EL (cell line): ENCODE results near the gene RCAN2.

ENCODE experiments used
- DNase-seq: peaks from one replicate; pipeline ENCODE4 v3.0.0-alpha.2; 2016

The RCAN2 gene

DNA sequence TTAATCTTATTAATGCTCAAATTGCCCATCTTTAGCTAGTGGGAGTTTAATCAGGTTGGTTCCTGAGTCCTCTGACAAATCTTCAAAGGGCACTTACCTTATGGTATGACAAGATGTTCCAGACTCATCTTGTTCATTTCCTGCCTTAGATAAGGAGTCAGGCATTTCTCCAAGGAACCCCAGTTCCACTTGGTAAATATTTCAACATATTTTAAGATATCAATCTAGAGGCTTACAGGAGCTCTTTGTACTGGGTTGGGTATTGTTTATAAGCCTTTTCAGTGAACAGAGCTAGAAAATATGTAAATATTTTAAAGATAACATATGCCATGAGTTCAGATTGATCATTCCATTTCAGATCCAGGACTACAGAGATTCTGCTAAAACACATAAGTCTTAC, 159.8 kb downstream of the RCAN2 start:
- no peak for DNase-seq

GRCh38 chr6:46329568-46329967, 161.7 kb downstream of the RCAN2 start:
- no peak for DNase-seq

GRCh38 chr6:46327779-46328178, 163.5 kb downstream of the RCAN2 start:
- DNase-seq = no peak

DNA sequence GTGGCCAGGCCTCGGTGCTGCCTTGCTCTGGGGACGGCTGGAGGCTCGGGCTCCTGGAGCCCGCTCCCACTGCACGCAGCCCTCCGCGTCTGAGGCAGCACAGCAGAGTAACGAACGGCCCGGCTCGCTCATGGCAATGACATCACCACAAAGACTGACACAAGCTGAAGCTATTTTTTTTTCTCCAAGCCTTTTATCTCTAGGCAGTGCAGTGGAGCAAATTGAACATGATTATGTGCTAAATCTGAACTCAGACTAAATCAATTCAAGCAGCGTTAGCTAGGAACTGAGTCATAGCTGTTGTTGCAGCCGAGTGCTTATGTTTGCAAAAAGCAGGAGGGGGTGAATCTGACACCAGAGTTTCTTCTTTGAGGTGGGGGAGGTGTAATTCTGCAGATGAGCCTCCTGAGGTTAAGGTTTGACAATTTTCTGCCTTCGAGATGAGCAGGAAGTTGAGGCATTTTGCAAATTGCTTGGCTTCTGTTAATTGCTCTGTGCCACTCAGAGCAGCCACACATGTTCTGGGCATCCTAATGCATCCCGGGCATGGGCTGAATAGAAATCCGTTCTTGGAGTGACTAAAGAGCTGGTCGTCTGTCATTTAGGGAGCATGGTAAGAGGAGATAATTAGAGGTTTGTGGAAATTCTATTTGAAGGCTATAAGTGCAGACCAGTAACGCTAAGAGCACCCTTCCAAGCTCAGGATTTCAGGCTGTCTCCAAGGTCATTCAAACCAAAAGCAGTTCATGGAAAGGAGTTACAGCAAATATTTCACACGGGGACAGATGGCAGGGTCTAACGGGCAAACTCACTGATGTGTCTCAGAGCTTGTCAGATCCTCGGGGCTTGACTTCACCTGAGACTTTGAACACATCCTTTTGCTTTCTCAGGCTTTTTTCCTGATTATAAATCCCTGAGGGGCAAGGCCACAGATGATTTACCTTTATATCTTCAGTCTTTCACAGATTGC, 165.4 kb downstream of the RCAN2 start:
- peak; percentile 14 for DNase-seq

DNA sequence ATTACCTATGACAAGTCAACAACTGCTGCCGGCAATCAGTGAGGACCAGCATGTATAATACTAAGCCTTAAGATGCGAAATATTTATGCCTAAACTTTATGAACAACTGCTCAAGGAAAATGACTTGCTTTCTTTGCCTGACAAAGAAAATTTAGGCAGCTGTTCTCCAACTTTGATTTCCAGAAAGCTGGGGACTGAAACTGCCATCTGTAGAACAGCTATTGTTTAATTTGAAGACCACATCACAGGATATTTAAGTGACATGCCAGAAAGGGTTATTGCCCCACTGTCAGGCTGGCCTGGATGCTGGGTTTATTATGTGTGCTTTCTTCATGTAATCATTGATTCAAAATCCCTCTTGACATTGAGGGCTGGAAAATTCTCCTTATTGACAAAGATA, 166.5 kb downstream of the RCAN2 start:
- no peak for DNase-seq

DNA sequence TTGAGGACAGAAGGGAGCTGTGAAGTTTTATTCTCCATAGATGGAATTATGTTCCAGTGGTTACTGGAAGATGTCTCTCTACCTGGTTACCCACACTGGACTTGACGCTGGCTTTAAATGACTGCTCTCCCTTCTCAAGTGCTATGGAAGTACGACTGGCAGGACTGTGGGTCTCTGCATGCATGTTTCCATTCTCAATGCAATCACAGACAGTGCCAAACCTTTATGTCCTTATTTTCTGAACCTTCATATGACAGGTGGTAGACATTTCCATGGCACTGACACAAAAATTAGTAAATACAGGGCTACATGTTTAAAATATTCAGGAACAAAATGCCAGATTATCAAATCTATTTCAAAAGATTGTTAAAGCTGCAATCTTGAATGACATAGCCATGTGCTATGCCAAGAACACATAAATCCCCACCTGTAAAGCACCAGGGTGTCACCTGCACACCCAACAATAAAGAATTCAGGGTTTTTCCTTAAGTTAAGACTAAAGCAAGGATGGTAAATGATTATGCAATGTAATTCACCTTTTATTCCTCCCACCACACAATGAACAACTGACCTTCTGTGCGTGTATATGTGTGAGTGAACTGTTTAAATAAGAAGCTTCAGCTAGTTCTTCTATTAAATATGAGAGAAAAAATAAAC, 167.2 kb downstream of the RCAN2 start:
- DNase-seq = no peak

- peak; percentile 62 for DNase-seq
These were observed 167.8 kb downstream of the RCAN2 start for GRCh38 chr6:46323312-46323965.

- no peak for DNase-seq
These were observed 170.7 kb downstream of the RCAN2 start for GRCh38 chr6:46320505-46320904.

DNA sequence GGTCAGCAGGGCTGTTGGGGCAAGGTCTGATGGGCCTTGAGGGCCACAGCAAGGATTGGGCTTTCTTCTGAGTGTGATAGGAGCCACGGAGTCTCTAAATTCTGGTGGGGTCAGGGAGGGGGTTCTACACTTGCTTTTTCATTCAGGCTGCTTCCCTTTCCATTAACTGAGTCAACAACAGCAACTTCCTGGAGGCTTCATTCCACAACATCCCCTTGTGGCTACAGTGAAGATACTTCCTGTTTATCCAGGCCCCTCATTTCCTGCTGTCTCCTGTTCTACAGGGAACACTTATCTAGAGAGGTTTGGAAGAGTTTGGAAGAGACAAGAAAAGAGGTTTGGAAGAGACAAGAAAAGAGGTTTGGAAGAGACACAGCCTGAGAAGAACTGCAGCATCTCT, 175.7 kb downstream of the RCAN2 start:
- DNase-seq = no peak

DNA sequence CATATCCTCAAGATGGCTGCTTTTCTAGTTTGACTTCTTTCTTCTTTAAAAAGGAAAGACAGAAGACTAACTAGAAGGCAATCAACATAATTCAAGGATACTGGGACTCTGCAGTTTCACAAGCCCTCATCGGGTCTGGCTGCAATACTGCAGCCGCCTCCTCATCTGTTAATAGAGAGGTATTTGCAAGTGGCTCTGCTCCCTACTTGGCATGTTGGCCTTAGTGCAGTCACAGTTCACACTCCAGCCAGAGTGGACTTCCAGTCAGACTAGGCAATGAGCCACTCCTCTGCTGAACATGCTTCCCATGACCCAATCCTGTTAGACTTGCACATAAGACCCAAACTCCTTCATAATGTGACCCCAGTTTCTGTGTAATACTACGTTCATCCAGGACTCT, 178.6 kb downstream of the RCAN2 start:
- no peak for DNase-seq

- DNase-seq = no peak
These were observed 181.1 kb downstream of the RCAN2 start for GRCh38 chr6:46310196-46310595.

GRCh38 chr6:46306431-46306830, 184.8 kb downstream of the RCAN2 start:
- no peak for DNase-seq

GRCh38 chr6:46305833-46306232, 185.4 kb downstream of the RCAN2 start:
- no peak for DNase-seq

- DNase-seq = no peak
These were observed 186.0 kb downstream of the RCAN2 start for GRCh38 chr6:46305236-46305635.

GRCh38 chr6:46302816-46303215, 188.4 kb downstream of the RCAN2 start:
- DNase-seq = no peak

GRCh38 chr6:46302176-46302575, 189.1 kb downstream of the RCAN2 start:
- DNase-seq = no peak

DNA sequence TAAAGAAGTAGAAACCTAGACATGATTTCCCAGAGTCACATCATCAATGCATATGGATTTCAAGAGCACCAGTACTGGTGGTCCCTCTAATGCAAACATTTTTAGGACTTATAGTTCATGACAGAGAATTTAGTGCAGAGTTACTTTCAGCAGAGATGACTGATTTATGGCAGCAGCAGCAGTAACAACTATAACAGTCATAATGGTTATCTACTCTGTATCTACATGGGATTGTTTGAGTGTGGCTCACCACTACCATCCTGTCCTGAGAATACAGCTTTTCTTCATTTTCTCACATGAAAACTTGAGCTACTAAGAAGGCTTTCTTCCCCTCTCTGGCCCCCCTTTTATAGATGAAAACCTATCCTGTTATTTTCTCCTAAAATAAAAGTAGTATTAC, 192.0 kb downstream of the RCAN2 start:
- no peak for DNase-seq

- no peak for DNase-seq
These were observed 194.7 kb downstream of the RCAN2 start for GRCh38 chr6:46296586-46296985.

GRCh38 chr6:46293641-46294316, 197.5 kb downstream of the RCAN2 start:
- no peak for DNase-seq

DNA sequence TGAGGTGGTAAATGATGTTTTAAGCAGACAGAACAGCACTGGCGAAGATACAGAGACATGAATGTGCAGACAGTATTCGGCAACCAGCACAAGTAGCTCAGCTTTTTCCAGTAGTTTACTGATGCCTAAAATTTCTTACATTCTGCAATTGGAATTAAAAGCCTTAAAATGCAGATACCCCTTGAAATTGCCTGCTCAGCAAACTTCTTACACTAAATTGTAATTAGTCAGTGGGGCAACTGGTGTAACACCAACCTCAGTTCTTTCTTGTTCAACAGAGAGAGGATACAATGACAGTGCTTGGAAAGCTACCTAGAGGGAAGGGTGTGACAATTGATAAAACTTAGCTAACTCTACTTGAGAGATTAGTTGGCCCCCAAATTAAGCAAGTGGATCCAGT, 199.4 kb downstream of the RCAN2 start:
- DNase-seq = no peak

GRCh38 chr6:46291275-46291633, 200.0 kb downstream of the RCAN2 start:
- no peak for DNase-seq

DNA sequence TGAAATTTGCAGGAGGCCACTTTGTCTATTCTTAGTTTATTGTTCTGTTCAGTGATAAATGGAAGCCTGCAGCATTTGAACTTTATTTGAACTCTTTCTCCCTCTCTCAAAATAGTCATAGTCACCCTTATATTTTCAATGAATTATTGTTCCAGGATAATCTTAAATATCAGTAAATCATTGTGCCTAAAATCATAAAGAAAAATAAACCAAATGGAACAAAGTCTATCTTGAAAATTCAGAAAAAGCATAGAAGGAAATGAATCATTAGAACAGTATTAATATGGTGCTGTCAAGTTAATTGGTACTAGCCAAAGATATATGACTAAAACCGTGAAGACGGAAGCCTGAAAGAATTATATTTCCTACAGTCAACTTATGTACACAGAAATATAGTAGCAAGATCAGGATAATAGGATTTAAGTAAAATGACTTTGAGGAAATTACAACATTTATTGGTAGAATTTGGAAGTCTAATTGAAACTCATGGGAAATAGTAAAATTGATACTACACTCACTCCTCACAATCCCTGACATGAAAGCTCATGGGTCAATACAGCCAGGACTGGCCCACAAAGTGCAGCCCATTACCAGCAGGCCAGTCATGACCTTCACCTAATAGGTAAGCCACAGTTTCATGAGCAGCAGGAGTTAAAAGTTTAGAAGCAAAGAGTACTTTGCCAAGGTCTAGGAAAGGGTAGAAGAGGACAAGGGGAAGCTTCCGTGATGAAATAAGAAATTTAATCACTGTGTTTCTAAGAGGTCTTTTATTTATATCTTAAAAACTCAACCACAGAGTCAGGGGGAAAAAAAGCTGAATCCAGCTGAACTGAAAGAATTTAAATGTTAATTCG, 200.6 kb downstream of the RCAN2 start:
- DNase-seq = no peak
